Kidney (tissue), 14 donors: ENCODE results near the gene NKX3-2. TPM values are rescaled to one million over a fixed set of nuclear protein-coding genes. Genes with fewer than 3 reads are reported as not detected.

Experiments used
- DNase-seq, 5 donors: peaks; one replicate each; pipeline ENCODE4 v3.0.0-alpha.2; 2013 to 2020
- FAIRE-seq: peaks from 2 replicates; lab custom pipeline; 2012; peaks lifted over from hg19 to GRCh38; lab: Jason Lieb, UNC
- H3K27ac ChIP-seq, 2 donors: one replicate each; pipeline ENCODE4 v1.7.0; 2013; ENCODE audit warnings: low read depth in 2 of 2, low read length in 2 of 2, inconsistent platforms in 1 of 2
- H3K27me3 ChIP-seq: one replicate; pipeline ENCODE4 v1.7.1; 2013; ENCODE audit warnings: low read length, inconsistent platforms; ENCODE audit not compliant: control insufficient read depth, insufficient read depth
- H3K36me3 ChIP-seq, 3 donors: one replicate each; pipeline versions ENCODE4 v1.7.0 to v1.7.1; 2013; ENCODE audit warnings: low read length in 3 of 3, control low read depth in 1 of 3, inconsistent platforms in 1 of 3; ENCODE audit not compliant: insufficient read depth in 3 of 3, control insufficient read depth in 2 of 3
- H3K4me1 ChIP-seq, 3 donors: one replicate each; pipeline versions ENCODE4 v1.7.0 to v1.7.1; 2013; ENCODE audit warnings: low read length in 3 of 3, inconsistent platforms in 1 of 3, low read depth in 1 of 3; ENCODE audit not compliant: control insufficient read depth in 2 of 3, insufficient read depth in 2 of 3
- H3K4me3 ChIP-seq, 3 donors: one replicate each; pipeline versions ENCODE4 v1.7.0 to v1.8.1; 2013; ENCODE audit warnings: low read length in 3 of 3, control low read depth in 1 of 3, inconsistent platforms in 1 of 3
- H3K9ac ChIP-seq, 3 donors: one replicate each; pipeline versions ENCODE4 v1.7.0 to v1.7.1; 2013; ENCODE audit warnings: low read length in 3 of 3, control low read depth in 1 of 3, inconsistent platforms in 1 of 3
- H3K9me3 ChIP-seq, 3 donors: one replicate each; pipeline versions ENCODE4 v1.7.0 to v1.7.1; 2013; ENCODE audit warnings: low read length in 3 of 3, control low read depth in 1 of 3, inconsistent platforms in 1 of 3; ENCODE audit not compliant: control insufficient read depth in 2 of 3, insufficient read depth in 1 of 3
- CTCF ChIP-seq: IDR thresholded peaks from 3 replicates; pipeline ENCODE4 v1.5.1; 2012; ENCODE audit warnings: mild to moderate bottlenecking, moderate library complexity, borderline replicate concordance; ENCODE audit not compliant: insufficient read depth; ENCODE audit errors: extremely low read depth
- intact Hi-C: fragments of 100-400 bp; cut with DNase I; formaldehyde crosslinking; loops from one replicate; pipeline ENCODE4 v1.11.1; 2022
- polyA plus RNA-seq: library from polyadenylated mRNA; stranded (reverse); fragments of 350-450 nt; fragmentation: Illumina TruSeq; extraction: RNeasy Lipid Tissue Mini Kit (QIAGEN cat#74804); gene quantifications from one replicate; pipeline ENCODE4 v1.2.3, GENCODE V29; 2014; ENCODE audit warnings: low read depth, low replicate concordance; ENCODE audit not compliant: insufficient read depth
- total RNA-seq: library from RNA; stranded (reverse); fragmentation: NEBNext Ultra II Directional; extraction: Animal tissue kit (Norgen Biotek cat#: 25700); gene quantifications from one replicate; pipeline ENCODE4 v1.2.1, GENCODE V29; 2021
- donor health status: control.
- donor health status: control.
- donor health status: control.
- donor health status: control.
- donor health status: control.
- donor health status: DM: yes; HTN: yes; CAD: no.
- donor health status: Normal renal cell carcinoma (clear cell type).

NKX3-2 gene
- total and polyA plus RNA-seq, 2 donors from 2014 or later, result 0.17 TPM; not detected in 1

GRCh38 chr4:13535708-13536361 lies 8.5 kb downstream of the NKX3-2 start:
- intact Hi-C loops, result no loop called here
- Histone ChIP-seq H3K4me3 (no peak overlapping the region), H3K27ac (no peak overlapping the region), H3K9ac (no peak overlapping the region), H3K36me3 (no peaks in the 10 kb centered on the region), H3K4me1 (peaks cover 0 to 8% (median 6%) of the 10 kb centered on the region in 3 donors), H3K9me3 (no peaks in the 10 kb centered on the region), H3K27me3 (peaks cover 95% of the 10 kb centered on the region)
- FAIRE-seq (no peak), DNase-seq (peak in 3 of 5 donors; percentile 16 to 44 (median 26))
- TF ChIP-seq CTCF, result no peak

- TF ChIP-seq CTCF, result no peak
- Histone ChIP-seq H3K4me1 (peaks cover 0 to 8% (median 6%) of the 10 kb centered on the region in 3 donors), H3K27me3 (peaks cover 95% of the 10 kb centered on the region), H3K36me3 (no peaks in the 10 kb centered on the region), H3K4me3 (no peak overlapping the region), H3K27ac (no peak overlapping the region), H3K9me3 (no peaks in the 10 kb centered on the region), H3K9ac (no peak overlapping the region)
- DNase-seq (peak in 1 of 5 donors; percentile 8), FAIRE-seq (no peak)
- intact Hi-C loops, result no loop called here
Observed at GRCh38 chr4:13535118-13535517, 9.2 kb downstream of the NKX3-2 start.

- H3K27me3 ChIP-seq, result peaks cover 95% of the 10 kb centered on the region
- TF ChIP-seq CTCF, result no peak
Observed at GRCh38 chr4:13534344-13535063, 9.8 kb downstream of the NKX3-2 start.

More at GRCh38 chr4:13534344-13535063, 9.8 kb downstream of the NKX3-2 start:
- intact Hi-C loops, result no loop called here
- no peak overlapping the region for H3K4me3 ChIP-seq
- H3K36me3 ChIP-seq, result no peaks in the 10 kb centered on the region
- DNase-seq (peak in 3 of 5 donors; percentile 2 to 65 (median 9)), FAIRE-seq (no peak)
- no peak overlapping the region for H3K27ac ChIP-seq
- H3K4me1 ChIP-seq, result peaks cover 0 to 8% (median 6%) of the 10 kb centered on the region in 3 donors
- H3K9me3 ChIP-seq, result no peaks in the 10 kb centered on the region
- no peak overlapping the region for H3K9ac ChIP-seq
